Adipocyte (in vitro differentiated cells): ENCODE measurements around the gene AGPAT3.

Experiments used
- DNase-seq: peaks from one replicate; pipeline ENCODE4 v3.0.0-alpha.2; 2015; ENCODE audit warnings: low read depth
- H3K27me3 ChIP-seq: replicated peaks from 2 replicates; pipeline ENCODE4 v1.7.0; 2013; ENCODE audit warnings: mild to moderate bottlenecking, low read length, moderate library complexity; ENCODE audit not compliant: control insufficient read depth, insufficient read depth
- H3K36me3 ChIP-seq: 2 replicates; pipeline ENCODE4 v1.7.0; 2013; ENCODE audit warnings: low read length, mild to moderate bottlenecking, moderate library complexity; ENCODE audit not compliant: control insufficient read depth, insufficient read depth, severe bottlenecking
- H3K4me1 ChIP-seq: 2 replicates; pipeline ENCODE4 v1.7.0; 2013; ENCODE audit warnings: mild to moderate bottlenecking, low read length, moderate library complexity; ENCODE audit not compliant: control insufficient read depth, insufficient read depth
- H3K4me3 ChIP-seq: 2 replicates; pipeline ENCODE4 v1.7.0; 2013; ENCODE audit warnings: mild to moderate bottlenecking, low read length, moderate library complexity
- H3K9ac ChIP-seq: 2 replicates; pipeline ENCODE4 v1.7.0; 2013; ENCODE audit warnings: mild to moderate bottlenecking, low read length, moderate library complexity
- H3K9me3 ChIP-seq: 2 replicates; pipeline ENCODE4 v1.7.0; 2013; ENCODE audit warnings: mild to moderate bottlenecking, low read length, moderate library complexity; ENCODE audit not compliant: control insufficient read depth

AGPAT3 gene

DNA sequence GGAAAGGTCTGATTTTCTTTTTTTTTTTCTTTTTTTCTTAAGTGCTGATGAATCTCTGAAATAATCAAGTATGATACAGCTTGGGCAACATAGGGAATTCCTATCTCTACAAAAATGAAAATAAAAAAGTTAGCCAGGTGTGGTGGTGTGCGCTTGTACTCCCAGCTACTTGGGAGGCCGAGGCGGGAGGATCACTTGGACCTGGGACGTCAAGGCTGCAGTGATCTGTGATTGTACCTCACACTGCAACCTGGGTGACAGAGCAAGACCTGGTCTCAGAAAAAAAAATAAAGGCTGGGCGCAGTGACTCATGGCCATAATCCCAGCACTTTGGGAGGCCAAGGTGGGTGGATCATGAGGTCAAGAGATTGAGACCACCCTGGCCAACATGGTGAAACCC lies 153.1 kb downstream of the AGPAT3 start:
- peaks cover 43% of the 10 kb centered on the region for H3K4me1 ChIP-seq
- no peaks in the 10 kb centered on the region for H3K9me3 ChIP-seq
- H3K36me3 ChIP-seq: no peaks in the 10 kb centered on the region
- no peak for DNase-seq
- H3K27me3 ChIP-seq: no peaks in the 10 kb centered on the region
- H3K9ac ChIP-seq: no peak overlapping the region
- H3K4me3 ChIP-seq: no peak overlapping the region

DNA sequence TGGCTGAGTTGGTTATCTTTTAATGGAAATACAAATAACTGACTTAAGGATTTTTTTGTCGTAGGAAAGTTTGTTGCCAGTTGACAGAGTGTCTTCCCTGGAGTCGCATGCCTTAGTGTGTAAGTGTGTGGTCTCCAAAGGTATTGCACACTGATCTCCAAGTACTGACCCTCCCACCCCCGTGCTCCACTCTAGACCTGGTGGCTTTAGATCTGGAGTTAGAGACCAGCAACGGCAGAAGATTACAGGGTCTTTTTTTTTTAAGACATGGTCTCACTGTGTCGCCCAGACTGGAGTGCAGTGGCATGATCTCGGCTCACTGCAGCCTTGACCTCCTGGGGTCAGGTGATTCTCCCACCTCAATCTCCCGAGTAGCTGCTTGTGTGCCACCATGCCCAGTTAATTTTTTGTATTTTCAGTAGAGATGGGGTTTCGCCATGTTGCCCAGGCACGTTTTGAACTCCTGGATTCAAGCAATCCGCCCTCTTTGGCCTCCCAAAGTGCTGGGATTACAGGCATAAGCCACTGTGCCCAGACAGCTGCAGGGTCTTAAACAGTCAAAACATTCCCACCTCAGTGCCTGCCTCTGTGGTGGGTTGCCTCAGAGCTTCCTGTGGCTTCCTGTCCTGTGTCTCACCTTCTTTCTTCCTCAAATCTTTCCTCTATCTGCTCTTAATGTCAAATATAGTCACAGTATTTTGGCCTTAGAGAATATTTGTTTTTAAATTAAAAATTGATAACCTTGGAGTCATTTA lies 154.0 kb downstream of the AGPAT3 start:
- Histone ChIP-seq H3K36me3 (no peaks in the 10 kb centered on the region), H3K4me1 (peaks cover 35% of the 10 kb centered on the region), H3K27me3 (no peaks in the 10 kb centered on the region), H3K9ac (no peak overlapping the region), H3K9me3 (no peaks in the 10 kb centered on the region), H3K4me3 (no peak overlapping the region)
- DNase-seq: no peak

DNA sequence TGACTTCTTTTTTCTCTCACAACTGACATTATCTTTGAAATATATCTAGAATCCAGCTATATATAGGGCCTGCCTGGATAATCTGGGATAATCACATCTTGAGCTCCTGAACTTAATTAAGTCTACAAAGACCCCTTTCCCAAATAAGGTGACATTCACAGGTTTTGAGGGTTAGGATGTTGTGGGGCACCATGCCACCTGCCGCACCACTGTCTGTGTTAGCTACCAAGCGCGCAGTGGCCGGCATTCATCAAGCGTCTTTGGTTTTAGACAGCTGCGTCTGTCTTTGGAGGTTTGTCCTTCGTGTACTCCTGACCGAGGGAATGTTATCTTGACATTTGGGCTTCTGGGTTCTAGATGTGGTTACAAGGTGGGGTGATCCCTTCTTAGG lies 154.5 kb downstream of the AGPAT3 start:
- H3K9ac ChIP-seq: no peak overlapping the region
- DNase-seq: no peak
- no peak overlapping the region for H3K4me3 ChIP-seq
- no peaks in the 10 kb centered on the region for H3K27me3 ChIP-seq
- H3K36me3 ChIP-seq: no peaks in the 10 kb centered on the region
- no peaks in the 10 kb centered on the region for H3K9me3 ChIP-seq
- H3K4me1 ChIP-seq: peaks cover 29% of the 10 kb centered on the region

DNA sequence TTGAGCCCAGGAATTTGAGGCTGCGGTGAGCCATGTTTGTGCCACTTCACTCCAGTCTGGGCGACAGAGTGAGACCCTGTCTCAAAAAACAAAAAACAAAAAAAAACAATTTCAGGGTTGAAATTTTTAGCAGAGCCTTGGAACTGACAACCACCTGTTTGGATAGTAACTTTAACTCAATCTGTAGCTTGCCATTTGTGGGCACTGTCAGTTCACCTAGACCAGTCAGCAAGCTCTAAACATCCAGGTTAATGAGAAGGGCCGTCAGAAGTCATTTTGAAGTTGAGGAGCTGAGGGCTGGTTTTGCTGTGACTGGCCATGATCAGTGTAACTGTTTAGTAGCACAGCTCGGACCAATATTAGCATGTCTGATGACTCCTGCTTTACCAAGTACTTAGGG lies 155.5 kb downstream of the AGPAT3 start:
- no peaks in the 10 kb centered on the region for H3K9me3 ChIP-seq
- H3K9ac ChIP-seq: no peak overlapping the region
- peaks cover 29% of the 10 kb centered on the region for H3K4me1 ChIP-seq
- no peak overlapping the region for H3K4me3 ChIP-seq
- H3K36me3 ChIP-seq: no peaks in the 10 kb centered on the region
- DNase-seq: no peak
- H3K27me3 ChIP-seq: no peaks in the 10 kb centered on the region

DNA sequence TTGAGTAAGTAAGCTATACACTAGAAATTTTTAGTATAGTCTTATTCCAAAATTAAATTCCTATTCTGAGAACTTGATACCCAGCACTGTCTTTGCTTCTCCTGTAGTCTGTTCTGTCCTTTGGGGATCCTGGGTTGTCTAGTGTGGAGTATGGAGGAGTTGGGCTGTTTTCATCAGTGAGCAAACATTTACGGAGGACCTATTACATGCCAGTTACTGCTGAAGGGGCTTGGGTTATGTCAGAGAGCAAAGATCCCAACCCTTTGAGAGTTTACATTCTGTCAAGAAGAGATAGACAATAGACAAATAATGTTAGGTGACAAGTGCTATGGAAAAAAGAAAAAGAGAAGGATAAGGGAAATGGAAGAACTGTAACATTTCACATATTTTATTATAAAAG lies 156.0 kb downstream of the AGPAT3 start:
- Histone ChIP-seq H3K9me3 (no peaks in the 10 kb centered on the region), H3K4me3 (no peak overlapping the region), H3K4me1 (peaks cover 29% of the 10 kb centered on the region), H3K9ac (no peak overlapping the region), H3K27me3 (no peaks in the 10 kb centered on the region), H3K36me3 (no peaks in the 10 kb centered on the region)
- DNase-seq: no peak

DNA sequence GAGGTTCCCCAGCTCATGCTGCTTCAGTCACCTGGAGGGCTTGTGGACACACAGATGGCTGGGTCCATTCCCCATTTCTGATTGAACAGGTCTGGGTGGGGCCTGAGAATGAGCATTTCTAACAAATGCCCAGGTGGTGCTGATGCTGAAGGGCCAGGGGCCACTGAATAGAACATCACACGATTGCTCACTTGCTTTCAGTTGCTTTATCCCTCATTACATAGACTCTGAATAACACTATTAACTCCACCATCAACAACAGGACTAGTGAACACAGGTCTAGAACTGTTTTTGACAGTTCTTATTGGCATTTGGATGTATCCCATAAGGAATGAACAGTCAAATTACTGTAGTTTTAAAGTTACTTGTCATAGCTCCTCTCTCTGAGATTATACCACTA lies 159.2 kb downstream of the AGPAT3 start:
- DNase-seq: no peak
- Histone ChIP-seq H3K36me3 (no peaks in the 10 kb centered on the region), H3K27me3 (no peaks in the 10 kb centered on the region), H3K4me3 (no peak overlapping the region), H3K9me3 (no peaks in the 10 kb centered on the region), H3K4me1 (peaks cover 21% of the 10 kb centered on the region), H3K9ac (no peak overlapping the region)

DNA sequence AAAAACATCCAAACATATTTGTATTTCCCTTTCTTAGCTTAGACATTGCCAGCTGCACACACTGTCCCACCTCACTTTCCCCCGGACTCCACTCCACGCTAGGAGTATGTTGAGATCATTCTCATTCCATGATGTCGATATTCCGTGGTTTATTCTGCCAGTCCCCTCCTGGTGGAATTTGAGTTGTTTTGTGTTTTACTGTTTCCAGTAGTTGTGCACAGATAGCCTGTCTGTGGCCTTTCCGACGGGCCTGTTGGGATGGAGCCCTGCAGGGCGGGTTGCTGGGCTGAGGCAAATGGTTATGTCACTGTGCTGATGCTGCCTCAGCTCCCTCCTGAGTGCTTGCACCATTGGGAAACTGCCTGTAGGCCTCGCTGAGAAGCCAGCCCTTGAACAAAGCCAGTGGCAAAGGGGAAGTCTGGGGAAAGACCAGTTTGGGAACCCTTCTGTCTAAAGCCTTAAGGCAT lies 159.9 kb downstream of the AGPAT3 start:
- peak; percentile 61 for DNase-seq
- Histone ChIP-seq H3K36me3 (no peaks in the 10 kb centered on the region), H3K9ac (peak overlapping the region; percentile 15), H3K27me3 (no peaks in the 10 kb centered on the region), H3K4me1 (peaks cover 21% of the 10 kb centered on the region), H3K9me3 (no peaks in the 10 kb centered on the region), H3K4me3 (no peak overlapping the region)

DNA sequence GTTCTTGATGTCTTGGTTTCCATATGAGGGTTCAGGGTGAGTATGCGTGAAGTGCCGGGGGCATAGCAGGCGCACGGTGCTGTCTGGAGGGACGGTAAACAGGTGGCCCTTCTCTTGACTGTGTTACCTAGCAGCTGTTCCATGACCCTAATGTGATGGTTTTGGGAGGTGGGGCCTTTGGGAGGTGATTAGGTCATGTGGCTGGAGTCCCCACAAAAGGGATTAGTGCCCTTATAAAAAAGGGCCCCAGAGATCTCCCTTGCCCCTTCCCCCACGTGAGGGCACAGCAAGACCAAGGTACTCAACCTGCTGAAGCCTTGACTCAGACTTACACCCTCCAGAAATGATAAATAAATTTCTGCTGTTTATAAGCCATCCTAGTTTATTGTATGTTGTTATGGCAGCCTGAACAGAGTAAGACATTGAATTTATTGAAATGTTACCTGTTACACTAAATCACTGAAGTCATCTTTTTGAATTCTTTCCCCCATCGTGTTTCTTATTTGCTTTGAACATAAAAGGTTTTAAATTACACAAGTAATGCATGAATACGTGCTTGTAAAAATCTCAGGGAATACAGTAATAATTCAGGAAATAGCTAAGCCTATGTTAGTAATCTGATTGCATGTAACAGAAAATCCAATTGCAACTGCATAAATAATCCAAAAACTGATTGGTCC lies 162.7 kb downstream of the AGPAT3 start:
- H3K27me3 ChIP-seq: no peaks in the 10 kb centered on the region
- peaks cover 4% of the 10 kb centered on the region for H3K36me3 ChIP-seq
- no peak overlapping the region for H3K4me3 ChIP-seq
- no peak for DNase-seq
- H3K4me1 ChIP-seq: peaks cover 21% of the 10 kb centered on the region
- H3K9ac ChIP-seq: no peak overlapping the region
- H3K9me3 ChIP-seq: no peaks in the 10 kb centered on the region

DNA sequence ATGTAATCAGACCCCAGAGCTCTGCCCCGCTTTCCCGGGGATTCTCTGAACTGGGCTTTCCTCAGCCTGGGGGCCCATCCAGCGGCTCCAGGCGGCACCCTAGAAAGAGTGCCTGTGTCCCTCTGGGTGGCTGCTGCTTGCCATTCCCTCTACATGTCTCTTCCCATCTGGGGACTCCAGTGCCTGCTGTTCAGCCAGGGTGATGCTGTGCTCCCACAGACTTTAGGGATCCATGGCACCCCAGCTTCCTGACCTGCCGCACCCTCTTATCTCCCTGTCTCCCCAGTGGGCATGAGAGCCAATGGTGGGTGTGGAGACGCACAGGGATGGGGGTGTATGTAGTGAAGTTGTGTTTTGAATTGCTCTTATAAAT lies 163.2 kb downstream of the AGPAT3 start:
- Histone ChIP-seq H3K36me3 (peaks cover 10% of the 10 kb centered on the region), H3K9me3 (no peaks in the 10 kb centered on the region), H3K4me1 (peaks cover 21% of the 10 kb centered on the region), H3K4me3 (no peak overlapping the region), H3K27me3 (no peaks in the 10 kb centered on the region), H3K9ac (no peak overlapping the region)
- no peak for DNase-seq

DNA sequence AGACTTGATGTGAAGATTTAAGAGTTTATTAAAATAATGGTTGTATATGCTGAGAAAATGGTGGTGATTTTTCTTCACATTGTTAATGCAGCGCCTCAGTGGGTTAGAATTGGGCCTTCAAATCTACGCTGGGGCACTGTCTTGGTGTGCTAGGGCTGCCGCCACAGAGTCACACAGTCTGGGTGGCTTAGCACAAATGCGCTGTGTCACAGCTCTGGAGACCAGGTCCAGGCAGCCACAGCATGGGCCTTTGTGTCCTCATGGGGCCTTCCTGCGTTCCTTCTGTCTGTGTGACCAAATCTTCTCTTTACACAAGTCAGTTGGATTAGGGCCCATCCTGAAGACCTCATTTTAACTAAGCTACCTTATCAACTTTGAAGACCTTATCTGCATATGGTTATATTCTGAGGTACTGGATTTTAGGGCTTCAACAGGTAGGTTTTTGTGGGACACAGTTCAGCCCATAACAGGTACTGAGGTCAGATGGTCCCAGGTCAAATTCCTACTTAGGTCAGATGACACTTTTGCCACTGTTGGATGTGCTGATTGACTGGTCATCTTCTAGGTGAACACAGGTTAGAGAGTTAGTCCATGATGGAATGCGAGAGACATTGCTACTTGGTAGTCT lies 164.6 kb downstream of the AGPAT3 start:
- Histone ChIP-seq H3K9me3 (no peaks in the 10 kb centered on the region), H3K27me3 (no peaks in the 10 kb centered on the region), H3K36me3 (peaks cover 21% of the 10 kb centered on the region), H3K9ac (no peak overlapping the region), H3K4me3 (no peak overlapping the region), H3K4me1 (peaks cover 21% of the 10 kb centered on the region)
- DNase-seq: no peak

DNA sequence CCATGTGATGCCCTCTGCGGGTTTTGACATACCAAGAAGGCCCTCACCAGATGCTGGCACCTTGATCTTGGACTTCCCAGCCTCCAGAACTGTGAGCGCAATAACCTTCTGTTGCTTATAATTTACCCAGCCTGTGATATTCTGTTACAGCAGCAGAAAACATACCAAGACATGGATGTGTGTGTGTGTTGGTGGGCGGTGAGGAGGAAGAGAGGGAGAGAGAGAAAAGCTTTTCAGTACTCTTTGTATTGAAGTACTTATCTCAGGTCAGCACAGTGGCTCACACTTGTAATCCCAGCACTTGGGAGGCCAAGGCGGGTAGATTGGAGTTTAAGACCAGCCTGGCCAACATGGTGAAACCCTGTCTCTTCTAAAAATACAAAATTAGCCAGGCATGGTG lies 170.2 kb downstream of the AGPAT3 start:
- no peak for DNase-seq
- no peaks in the 10 kb centered on the region for H3K4me1 ChIP-seq
- no peaks in the 10 kb centered on the region for H3K9me3 ChIP-seq
- H3K36me3 ChIP-seq: peaks cover 72% of the 10 kb centered on the region
- no peak overlapping the region for H3K9ac ChIP-seq
- no peak overlapping the region for H3K4me3 ChIP-seq
- H3K27me3 ChIP-seq: no peaks in the 10 kb centered on the region
